ENCODE results near the gene DDX56.
"Not testable (repeated sequence)": the region's sequence is repeated elsewhere in the genome, so short reads cannot be mapped to it uniquely, and the experiment has no call there.

DDX56 gene

GRCh38 chr7:44563171-44563679, 10.5 kb downstream of the DDX56 start:
- DNase-seq: no peak

- not testable (repeated sequence) for DNase-seq
Observed at GRCh38 chr7:44562622-44562962, 11.1 kb downstream of the DDX56 start.

- DNase-seq: no peak
Observed at GRCh38 chr7:44561962-44562621, 11.6 kb downstream of the DDX56 start.

GRCh38 chr7:44561481-44561880, 12.2 kb downstream of the DDX56 start:
- no peak for DNase-seq

GRCh38 chr7:44559485-44559884, 14.2 kb downstream of the DDX56 start:
- DNase-seq: no peak

- DNase-seq: no peak
Observed at GRCh38 chr7:44557485-44557884, 16.2 kb downstream of the DDX56 start.

- DNase-seq: no peak
Observed at GRCh38 chr7:44555350-44555749, 18.4 kb downstream of the DDX56 start.

GRCh38 chr7:44552473-44553005, 21.2 kb downstream of the DDX56 start:
- DNase-seq: not testable (repeated sequence)

GRCh38 chr7:44549457-44549856, 24.3 kb downstream of the DDX56 start:
- DNase-seq: no peak

- DNase-seq: no peak
Observed at GRCh38 chr7:44548893-44549292, 24.8 kb downstream of the DDX56 start.

GRCh38 chr7:44547536-44548231, 26.0 kb downstream of the DDX56 start:
- no peak for DNase-seq

- no peak for DNase-seq
Observed at GRCh38 chr7:44541876-44542610, 31.7 kb downstream of the DDX56 start.

GRCh38 chr7:44541028-44541869, 32.5 kb downstream of the DDX56 start, which contains the start of gene NPC1L1:
Gene NPC1L1 (minus strand): TSS chr7:44541330. CDS start chr7:44541259, 71 bp downstream.
- no peak for DNase-seq

GRCh38 chr7:44540592-44541027, 33.1 kb downstream of the DDX56 start:
- no peak for DNase-seq

- no peak for DNase-seq
Observed at GRCh38 chr7:44539669-44540506, 33.8 kb downstream of the DDX56 start.

GRCh38 chr7:44538798-44539668, 34.7 kb downstream of the DDX56 start:
- no peak for DNase-seq

GRCh38 chr7:44538093-44538797, 35.5 kb downstream of the DDX56 start:
- DNase-seq: no peak

GRCh38 chr7:44537442-44537841, 36.3 kb downstream of the DDX56 start:
- no peak for DNase-seq

All from hypothalamus (tissue), 51 donors.